K562 (cell line): ENCODE measurements around the gene PRKCE. TPM values are rescaled to one million over a fixed set of nuclear protein-coding genes. Genes with fewer than 3 reads are reported as not detected.

Experiments used
- ATAC-seq: fragments of 200-7000 bp; cut with Tn5 transposase; 3 replicates; pipeline ENCODE4 v1.9.1; 2020; ENCODE audit warnings: moderate library complexity
- BruUV-seq: library from RNA; stranded (reverse); fragments of 400-500 nt; replicated peaks from 2 replicates; lab custom pipeline; 2021; lab: Mats Ljungman, UMichigan
- CTCF ChIA-PET: fragments of 300-600 bp; formaldehyde crosslinking; extraction: SDS; loops from one replicate; lab custom pipeline; 2021; ENCODE audit warnings: low intra/inter-chr PET ratio; lab: Yijun Ruan, JAX
- POLR2A ChIA-PET: fragments of 300-600, 350-650 bp; sonication (Branson Sonifier 250); formaldehyde crosslinking; extraction: SDS; loops from one replicate; lab custom pipeline; 2021; ENCODE audit warnings: antibody characterized with exemption, inconsistent platforms; lab: Yijun Ruan, JAX
- DNase-seq, 4 experiments: peaks; one replicate each; pipeline versions ENCODE4 v3.0.0 to v3.0.0-alpha.2; 2011 to 2018; ENCODE audit warnings: low spot score in 3 of 4, mixed read lengths in 3 of 4; ENCODE audit errors: extremely low read depth in 1 of 4
- FAIRE-seq: peaks from 2 replicates; lab custom pipeline; 2011; peaks lifted over from hg19 to GRCh38; lab: Jason Lieb, UNC
- H2AFZ ChIP-seq: 2 replicates; pipeline ENCODE4 v1.6.0; 2011; ENCODE audit warnings: low read depth, low read length, control low read depth, inconsistent platforms
- H3K27ac ChIP-seq: fragments of 200-600 bp; 3 replicates; pipeline ENCODE4 v1.8.0; 2011; ENCODE audit warnings: low read depth, mild to moderate bottlenecking, control low read depth, inconsistent platforms, low read length, moderate library complexity, mixed read lengths; ENCODE audit errors: extremely low read depth
- H3K27me3 ChIP-seq, 2 experiments: fragments of 300-600 bp in 1 of 2; 2 replicates in 1 of 2; 3 replicates in 1 of 2; pipeline versions ENCODE4 v1.6.0 to v1.8.0; 2011; ENCODE audit warnings: inconsistent platforms in 2 of 2, low read length in 2 of 2, mild to moderate bottlenecking in 1 of 2, mixed read lengths in 1 of 2, moderate library complexity in 1 of 2; ENCODE audit not compliant: control insufficient read depth in 2 of 2, insufficient read depth in 2 of 2
- H3K36me3 ChIP-seq: fragments of 300-600 bp; 3 replicates; pipeline ENCODE4 v1.8.0; 2011; ENCODE audit warnings: mild to moderate bottlenecking, low read length, inconsistent platforms; ENCODE audit not compliant: control insufficient read depth, insufficient read depth
- H3K4me1 ChIP-seq, 2 experiments: fragments of 200-600 bp in 1 of 2; replicated peaks in 1 of 2; 2 replicates in 1 of 2; 3 replicates in 1 of 2; pipeline versions ENCODE4 v1.5.1 to v1.8.0; 2011; ENCODE audit warnings: inconsistent platforms in 2 of 2, low read length in 2 of 2, mild to moderate bottlenecking in 1 of 2, mixed read lengths in 1 of 2, moderate library complexity in 1 of 2; ENCODE audit not compliant: control insufficient read depth in 2 of 2, insufficient read depth in 2 of 2
- H3K4me2 ChIP-seq: 2 replicates; pipeline ENCODE4 v1.6.1; 2011; ENCODE audit warnings: low read length, control low read depth, inconsistent platforms, mixed read lengths; ENCODE audit not compliant: insufficient read depth
- H3K4me3 ChIP-seq: fragments of 200-600 bp; sonication (generic), shearing (Covaris generic); 2 replicates; pipeline ENCODE4 v1.5.1; 2016; ENCODE audit warnings: control low read depth, inconsistent platforms
- H3K79me2 ChIP-seq: fragments of 200-600 bp; 3 replicates; pipeline ENCODE4 v1.8.0; 2011; ENCODE audit warnings: low read length, inconsistent platforms; ENCODE audit not compliant: control insufficient read depth, insufficient read depth
- H3K9ac ChIP-seq, 2 experiments: 2 replicates each; pipeline versions ENCODE4 v1.6.0 to v1.6.1; 2011; ENCODE audit warnings: low read depth in 2 of 2, low read length in 2 of 2, control low read depth in 1 of 2, inconsistent platforms in 1 of 2, mild to moderate bottlenecking in 1 of 2, mixed read lengths in 1 of 2; ENCODE audit not compliant: insufficient read depth in 1 of 2
- H3K9me1 ChIP-seq: one replicate; pipeline ENCODE4 v1.6.0; 2011; ENCODE audit warnings: inconsistent platforms, mild to moderate bottlenecking, low read length, moderate library complexity; ENCODE audit not compliant: control insufficient read depth, insufficient read depth
- H3K9me3 ChIP-seq: replicated peaks from 2 replicates; pipeline ENCODE4 v1.5.1; 2011; ENCODE audit warnings: low read depth, low read length, inconsistent platforms; ENCODE audit not compliant: control insufficient read depth, insufficient read depth
- H4K20me1 ChIP-seq: replicated peaks from 2 replicates; pipeline ENCODE4 v1.6.1; 2011; ENCODE audit warnings: low read length, inconsistent platforms, mixed read lengths; ENCODE audit not compliant: control insufficient read depth, insufficient read depth
- CBFA2T3 ChIP-seq: fragments of 450-650 bp; IDR thresholded peaks from 2 replicates; pipeline ENCODE4 v1.6.1; 2017
- HDAC6 ChIP-seq: IDR thresholded peaks from 2 replicates; pipeline ENCODE4 v1.6.1; 2012; ENCODE audit warnings: low read depth, mild to moderate bottlenecking, control low read depth, inconsistent platforms, low read length, moderate library complexity
- ZNF695 ChIP-seq: fragments of 450-650 bp; formaldehyde crosslinking; IDR thresholded peaks from 2 replicates; pipeline ENCODE4 v1.4.0; 2020; ENCODE audit warnings: mild to moderate bottlenecking, moderate library complexity
- WGBS: fragments of 100-300 bp; shearing (Covaris generic); methylation state at CpG from one replicate; pipeline ENCODE4 v1.1.6; 2016; ENCODE audit warnings: low coverage, mixed read lengths; ENCODE audit not compliant: insufficient coverage; ENCODE audit errors: missing lambda C conversion rate; 5-methylcytosine and 5-hydroxymethylcytosine counted together
- in situ Hi-C: fragments of 300-500 bp; cut with MboI; formaldehyde crosslinking; loops from 4 replicates; pipeline ENCODE4 v1.15.0; 2018; ENCODE audit warnings: inconsistent platforms, mixed read lengths
- intact Hi-C: fragments of 100-400 bp; cut with micrococcal nuclease; formaldehyde crosslinking; loops from 2 replicates; pipeline ENCODE4 v1.14.2; 2022
- polyA plus RNA-seq, 8 experiments: library from polyadenylated mRNA; depleted of rRNA in 4 of 8; stranded (reverse) in 5 of 8; unstranded in 3 of 8; fragments of >200 nt; fragmentation: Nextera tagmentation in 2 of 8; fragmentation: Illumina TruSeq in 1 of 8; extraction: Ambion mirVana in 2 of 8; extraction: Trizol in 1 of 8; gene quantifications; 2 replicates each; pipeline versions ENCODE4 v1.2.1 to v1.2.3, GENCODE V29; 2011 to 2014; ENCODE audit warnings: inconsistent platforms in 1 of 8, missing spikeins in 1 of 8
- total RNA-seq, 7 experiments: library from RNA; depleted of rRNA in 6 of 7; stranded (reverse); fragments of >200 nt in 6 of 7; fragmentation: Illumina TruSeq in 2 of 7; extraction: Trizol in 2 of 7; gene quantifications; 2 replicates each; pipeline versions ENCODE4 v1.2.1 to v1.2.3, GENCODE V29; 2011 to 2021; ENCODE audit warnings: low replicate concordance in 1 of 7
- TF ChIP-seq, protein P1 (sequence below): fragments of 450-650 bp; conservative IDR thresholded peaks from 2 replicates; pipeline ENCODE4 v1.6.1; 2016; ENCODE audit warnings: missing genetic modification characterization, low read depth, mild to moderate bottlenecking, control low read depth, missing compliant biosample characterization
- TF ChIP-seq, protein P2 (sequence below): fragments of 250-450 bp; sonication (Bioruptor Pico); IDR thresholded peaks from 2 replicates; pipeline ENCODE4 v1.6.1; 2021; ENCODE audit warnings: mild to moderate bottlenecking

PRKCE gene
- total and polyA plus RNA-seq, 9 of the 15 experiments (the other 6 are each of a cell fraction or from before 2014, with no cell fraction given), result 0.06 to 1.0 (median 0.22) TPM; not detected in 1

DNA sequence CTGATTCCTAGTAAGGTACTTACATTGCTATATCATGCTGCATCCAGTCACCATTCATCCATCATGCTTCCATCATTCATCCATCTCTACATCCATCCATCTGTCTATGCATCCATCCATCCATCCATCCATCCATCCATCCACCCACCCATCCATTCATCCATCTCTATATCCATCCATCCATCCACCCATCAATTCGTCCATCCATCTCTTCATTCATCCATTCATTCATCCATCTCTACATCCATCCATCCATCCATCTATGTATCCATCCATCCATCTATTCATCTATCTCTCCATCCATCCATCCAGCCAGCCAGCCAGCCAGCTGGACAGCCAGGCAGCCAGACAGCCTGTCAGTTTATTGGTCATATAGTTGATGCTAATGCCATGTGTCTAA, 20.7 kb downstream of the PRKCE start (continued):
- TF ChIP-seq ZNF695 (no peak), HDAC6 (no peak)
- TF ChIP-seq, protein P1, sequence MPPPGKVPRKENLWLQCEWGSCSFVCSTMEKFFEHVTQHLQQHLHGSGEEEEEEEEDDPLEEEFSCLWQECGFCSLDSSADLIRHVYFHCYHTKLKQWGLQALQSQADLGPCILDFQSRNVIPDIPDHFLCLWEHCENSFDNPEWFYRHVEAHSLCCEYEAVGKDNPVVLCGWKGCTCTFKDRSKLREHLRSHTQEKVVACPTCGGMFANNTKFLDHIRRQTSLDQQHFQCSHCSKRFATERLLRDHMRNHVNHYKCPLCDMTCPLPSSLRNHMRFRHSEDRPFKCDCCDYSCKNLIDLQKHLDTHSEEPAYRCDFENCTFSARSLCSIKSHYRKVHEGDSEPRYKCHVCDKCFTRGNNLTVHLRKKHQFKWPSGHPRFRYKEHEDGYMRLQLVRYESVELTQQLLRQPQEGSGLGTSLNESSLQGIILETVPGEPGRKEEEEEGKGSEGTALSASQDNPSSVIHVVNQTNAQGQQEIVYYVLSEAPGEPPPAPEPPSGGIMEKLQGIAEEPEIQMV (tag), result no peak

DNA sequence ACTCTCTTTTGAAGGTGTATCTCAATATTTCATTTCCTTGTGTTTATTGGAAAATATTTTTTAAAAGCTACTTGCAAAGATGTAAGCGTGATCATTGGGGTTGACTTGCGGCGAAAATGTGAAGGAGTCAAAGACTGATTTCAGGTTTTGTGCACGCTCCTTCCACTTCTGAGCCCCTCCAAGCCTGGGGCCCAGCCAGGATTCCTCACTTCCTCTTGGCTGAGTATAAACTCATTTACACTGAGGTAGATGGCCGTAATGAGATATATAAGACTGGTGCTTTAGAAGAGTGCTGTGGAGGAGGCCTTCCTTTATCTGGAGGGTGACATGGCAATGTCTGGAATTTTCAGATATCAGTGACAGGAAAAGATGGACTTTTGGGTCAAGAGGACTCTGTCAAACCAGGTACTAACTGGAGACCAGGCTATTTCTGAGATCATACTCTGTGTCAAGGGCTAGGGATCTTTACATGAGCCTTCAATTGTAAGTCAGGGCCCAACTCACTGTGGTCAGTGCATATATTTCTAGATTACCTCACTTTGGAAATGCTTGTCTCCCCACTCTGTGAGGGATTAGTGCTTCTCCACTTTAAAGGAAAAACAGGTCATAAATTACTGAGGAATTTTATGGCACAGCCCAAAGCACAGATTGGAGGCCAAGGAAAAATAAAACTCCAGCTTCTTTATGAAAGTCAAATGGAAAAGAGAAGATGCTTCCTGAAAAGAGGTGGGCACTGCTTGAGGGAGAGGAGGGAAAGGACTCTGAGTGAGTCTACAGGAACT, 22.8 kb downstream of the PRKCE start:
- 19% methylated on average over 5 of the region's 5 CpGs for WGBS
- no peak overlapping the region for H3K9ac ChIP-seq
- peaks cover 6 to 11% of the 10 kb centered on the region in 2 experiments; a peak in 2 of 5 replicates for H3K27me3 ChIP-seq
- no peak for ATAC-seq
- H2AFZ ChIP-seq, result no peak overlapping the region
- TF ChIP-seq, protein P2, sequence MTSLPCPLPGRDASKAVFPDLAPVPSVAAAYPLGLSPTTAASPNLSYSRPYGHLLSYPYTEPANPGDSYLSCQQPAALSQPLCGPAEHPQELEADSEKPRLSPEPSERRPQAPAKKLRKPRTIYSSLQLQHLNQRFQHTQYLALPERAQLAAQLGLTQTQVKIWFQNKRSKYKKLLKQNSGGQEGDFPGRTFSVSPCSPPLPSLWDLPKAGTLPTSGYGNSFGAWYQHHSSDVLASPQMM (CRISPR knock-in tag), result no peak
- TF ChIP-seq CBFA2T3, result 0 out of 2 replicates have a peak, but pooled peaks have one; percentile 29
- no peak for DNase-seq
- no peak overlapping the region for H3K27ac ChIP-seq
- no peak overlapping the region for H3K4me2 ChIP-seq
- ChIA-PET CTCF (no interaction called here), POLR2A (no interaction called here)
- intact Hi-C loops (no loop called here), in situ Hi-C loops (no loop called here)
- no TSS peak for BruUV-seq
- H3K9me3 ChIP-seq, result no peaks in the 10 kb centered on the region
- FAIRE-seq, result no peak
- no peaks in the 10 kb centered on the region for H3K9me1 ChIP-seq
- H3K36me3 ChIP-seq, result no peaks in the 10 kb centered on the region
- H3K4me3 ChIP-seq, result no peak overlapping the region
- H3K4me1 ChIP-seq, result peaks cover 0 to 3% of the 10 kb centered on the region in 2 experiments; a peak in 2 of 5 replicates
- H3K79me2 ChIP-seq, result no peaks in the 10 kb centered on the region
- H4K20me1 ChIP-seq, result no peaks in the 10 kb centered on the region
